MM.1S (cell line): ENCODE data around the gene NCOA1.

Experiments used
- EZH2 ChIP-seq: fragments of 300-600 bp; sonication (generic); optimal IDR thresholded peaks from 2 replicates; pipeline ENCODE3; 2017; ENCODE audit warnings: low read depth, mild to moderate bottlenecking, antibody characterized with exemption, low read length, mixed read lengths
- EZH2phosphoT487 ChIP-seq: fragments of 300-600 bp; sonication (generic); IDR thresholded peaks from 2 replicates; pipeline ENCODE4 v1.6.1; 2018; ENCODE audit warnings: antibody characterized with exemption, low read length
- TF ChIP-seq, protein P1 (sequence below): fragments of 300-600 bp; sonication (generic); IDR thresholded peaks from 2 replicates; pipeline ENCODE4 v1.5.1; 2016; ENCODE audit warnings: antibody characterized with exemption, low read length, mixed read lengths

- TF ChIP-seq, protein P1, sequence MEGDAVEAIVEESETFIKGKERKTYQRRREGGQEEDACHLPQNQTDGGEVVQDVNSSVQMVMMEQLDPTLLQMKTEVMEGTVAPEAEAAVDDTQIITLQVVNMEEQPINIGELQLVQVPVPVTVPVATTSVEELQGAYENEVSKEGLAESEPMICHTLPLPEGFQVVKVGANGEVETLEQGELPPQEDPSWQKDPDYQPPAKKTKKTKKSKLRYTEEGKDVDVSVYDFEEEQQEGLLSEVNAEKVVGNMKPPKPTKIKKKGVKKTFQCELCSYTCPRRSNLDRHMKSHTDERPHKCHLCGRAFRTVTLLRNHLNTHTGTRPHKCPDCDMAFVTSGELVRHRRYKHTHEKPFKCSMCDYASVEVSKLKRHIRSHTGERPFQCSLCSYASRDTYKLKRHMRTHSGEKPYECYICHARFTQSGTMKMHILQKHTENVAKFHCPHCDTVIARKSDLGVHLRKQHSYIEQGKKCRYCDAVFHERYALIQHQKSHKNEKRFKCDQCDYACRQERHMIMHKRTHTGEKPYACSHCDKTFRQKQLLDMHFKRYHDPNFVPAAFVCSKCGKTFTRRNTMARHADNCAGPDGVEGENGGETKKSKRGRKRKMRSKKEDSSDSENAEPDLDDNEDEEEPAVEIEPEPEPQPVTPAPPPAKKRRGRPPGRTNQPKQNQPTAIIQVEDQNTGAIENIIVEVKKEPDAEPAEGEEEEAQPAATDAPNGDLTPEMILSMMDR: no peak
- TF ChIP-seq EZH2: no peak
- no peak for TF ChIP-seq EZH2phosphoT487
Measured at GRCh38 chr2:24813691-24814137, 322.7 kb downstream of the NCOA1 start.
